H1 (cell line): ENCODE results near the gene GDF9. TPM values are rescaled to one million over a fixed set of nuclear protein-coding genes. Genes with fewer than 3 reads are reported as not detected.

Experiments
- CTCF ChIA-PET: fragments of 300-600 bp; sonication (Branson Sonifier 250); formaldehyde crosslinking; loops from one replicate; lab custom pipeline; 2021; ENCODE audit not compliant: partially characterized antibody; lab: Charles Lee
- POLR2A ChIA-PET: fragments of 300-600 bp; sonication (Branson Sonifier 250); formaldehyde crosslinking; loops from one replicate; lab custom pipeline; 2021; ENCODE audit warnings: inconsistent platforms; ENCODE audit not compliant: partially characterized antibody; lab: Charles Lee
- DNase-seq, 2 experiments: peaks; one replicate each; pipeline versions ENCODE4 v3.0.0 to v3.0.0-alpha.2; 2010 to 2022; ENCODE audit warnings: low spot score in 2 of 2, low read depth in 1 of 2, mixed read lengths in 1 of 2
- FAIRE-seq: peaks from 2 replicates; lab custom pipeline; 2011; peaks lifted over from hg19 to GRCh38; lab: Jason Lieb, UNC
- H2AFZ ChIP-seq: 2 replicates; pipeline ENCODE4 v1.8.1; 2012; ENCODE audit warnings: low read length, inconsistent platforms
- H2AK5ac ChIP-seq: 2 replicates; pipeline ENCODE4 v1.6.1; 2013; ENCODE audit warnings: low read depth, low read length
- H2BK120ac ChIP-seq: replicated peaks from 2 replicates; pipeline ENCODE3; 2013; ENCODE audit warnings: low read depth, low read length, inconsistent platforms
- H2BK12ac ChIP-seq: 2 replicates; pipeline ENCODE4 v1.6.1; 2013; ENCODE audit warnings: low read depth, low read length
- H2BK15ac ChIP-seq: 2 replicates; pipeline ENCODE4 v1.6.1; 2013; ENCODE audit warnings: low read length
- H2BK20ac ChIP-seq: 2 replicates; pipeline ENCODE4 v1.6.1; 2013; ENCODE audit warnings: low read length
- H2BK5ac ChIP-seq: 2 replicates; pipeline ENCODE4 v1.6.1; 2013; ENCODE audit warnings: low read depth, low read length
- H3K14ac ChIP-seq: 2 replicates; pipeline ENCODE4 v1.6.1; 2013; ENCODE audit warnings: inconsistent platforms; ENCODE audit not compliant: insufficient read length
- H3K18ac ChIP-seq: 2 replicates; pipeline ENCODE4 v1.6.1; 2013; ENCODE audit warnings: low read length; ENCODE audit errors: extremely low read depth
- H3K23ac ChIP-seq: 2 replicates; pipeline ENCODE4 v1.6.1; 2013; ENCODE audit warnings: inconsistent platforms; ENCODE audit not compliant: insufficient read length
- H3K23me2 ChIP-seq: 2 replicates; pipeline ENCODE4 v1.6.1; 2013; ENCODE audit warnings: low read depth, low read length
- H3K27ac ChIP-seq: 2 replicates; pipeline ENCODE4 v1.6.1; 2011; ENCODE audit warnings: low read depth, low read length, inconsistent platforms
- H3K27me3 ChIP-seq, 4 experiments: replicated peaks in 1 of 4; 1 replicate in 1 of 4; 2 replicates in 3 of 4; pipeline versions ENCODE4 v1.6.1 to v1.8.1; 2011 to 2013; ENCODE audit warnings: low read length in 3 of 4, mild to moderate bottlenecking in 3 of 4, inconsistent platforms in 2 of 4, mixed read lengths in 2 of 4, moderate library complexity in 1 of 4; ENCODE audit not compliant: control insufficient read depth in 3 of 4, insufficient read depth in 3 of 4; ENCODE audit errors: extremely low read depth in 1 of 4
- H3K36me3 ChIP-seq, 4 experiments: 2 replicates each; pipeline versions ENCODE4 v1.6.1 to v1.8.1; 2011 to 2013; ENCODE audit warnings: mild to moderate bottlenecking in 4 of 4, low read length in 3 of 4, moderate library complexity in 2 of 4, control low read depth in 1 of 4, inconsistent platforms in 1 of 4; ENCODE audit not compliant: insufficient read depth in 4 of 4, control insufficient read depth in 2 of 4
- H3K4ac ChIP-seq: replicated peaks from 2 replicates; pipeline ENCODE3; 2013; ENCODE audit warnings: low read length, low read depth, mixed read lengths, inconsistent platforms; ENCODE audit not compliant: insufficient read length
- H3K4me1 ChIP-seq, 4 experiments: replicated peaks in 1 of 4; 1 replicate in 1 of 4; 2 replicates in 3 of 4; pipeline versions ENCODE4 v1.6.1 to v1.8.1; 2011 to 2013; ENCODE audit warnings: low read length in 3 of 4, inconsistent platforms in 2 of 4, mixed read lengths in 1 of 4; ENCODE audit not compliant: insufficient read depth in 4 of 4, control insufficient read depth in 3 of 4
- H3K4me2 ChIP-seq, 2 experiments: 2 replicates each; pipeline versions ENCODE4 v1.6.1 to v1.8.1; 2011 to 2013; ENCODE audit warnings: low read depth in 2 of 2, low read length in 2 of 2, control low read depth in 1 of 2, inconsistent platforms in 1 of 2, mild to moderate bottlenecking in 1 of 2; ENCODE audit not compliant: insufficient read depth in 1 of 2
- H3K4me3 ChIP-seq, 4 experiments: fragments of 200-600, 300-600 bp in 1 of 4; sonication (generic), shearing (Covaris generic), sonication (Bioruptor Twin) in 1 of 4; 2 replicates each; pipeline versions ENCODE4 v1.5.1 to v1.8.1; 2011 to 2016; ENCODE audit warnings: low read length in 4 of 4, low read depth in 3 of 4, control low read depth in 2 of 4, inconsistent platforms in 2 of 4, mild to moderate bottlenecking in 2 of 4, mixed read lengths in 1 of 4, moderate library complexity in 1 of 4; ENCODE audit not compliant: insufficient read depth in 2 of 4; ENCODE audit errors: extremely low read depth in 1 of 4
- H3K56ac ChIP-seq: replicated peaks from 2 replicates; pipeline ENCODE3; 2013; ENCODE audit warnings: low read depth, mild to moderate bottlenecking, mixed read lengths, low read length, inconsistent platforms; ENCODE audit not compliant: insufficient read length
- H3K79me1 ChIP-seq: 2 replicates; pipeline ENCODE4 v1.6.1; 2013; ENCODE audit warnings: low read depth, low read length, control low read depth
- H3K79me2 ChIP-seq, 2 experiments: 2 replicates each; pipeline versions ENCODE4 v1.6.1 to v1.8.1; 2012 to 2013; ENCODE audit warnings: low read length in 2 of 2, mild to moderate bottlenecking in 2 of 2, inconsistent platforms in 1 of 2; ENCODE audit not compliant: insufficient read depth in 2 of 2, control insufficient read depth in 1 of 2
- H3K9ac ChIP-seq, 4 experiments: replicated peaks in 1 of 4; 1 replicate in 1 of 4; 2 replicates in 3 of 4; pipeline versions ENCODE4 v1.6.1 to v1.8.1; 2011 to 2013; ENCODE audit warnings: low read depth in 3 of 4, low read length in 3 of 4, control low read depth in 2 of 4, mild to moderate bottlenecking in 2 of 4, moderate library complexity in 2 of 4, inconsistent platforms in 1 of 4; ENCODE audit errors: extremely low read depth in 1 of 4
- H3K9me3 ChIP-seq, 2 experiments: 2 replicates each; pipeline versions ENCODE4 v1.6.1 to v1.8.1; 2012 to 2013; ENCODE audit warnings: mild to moderate bottlenecking in 2 of 2, moderate library complexity in 2 of 2, control low read depth in 1 of 2, inconsistent platforms in 1 of 2, low read depth in 1 of 2, low read length in 1 of 2, mixed read lengths in 1 of 2; ENCODE audit not compliant: insufficient read depth in 2 of 2
- H4K20me1 ChIP-seq, 2 experiments: replicated peaks in 1 of 2; 2 replicates each; pipeline versions ENCODE3 to v1.8.1; 2011 to 2013; ENCODE audit warnings: inconsistent platforms in 2 of 2, low read length in 2 of 2, mild to moderate bottlenecking in 1 of 2; ENCODE audit not compliant: insufficient read depth in 2 of 2, control insufficient read depth in 1 of 2
- H4K5ac ChIP-seq: 2 replicates; pipeline ENCODE4 v1.6.1; 2013; ENCODE audit warnings: low read length, low read depth, mixed read lengths, inconsistent platforms; ENCODE audit not compliant: insufficient read length
- H4K8ac ChIP-seq: 2 replicates; pipeline ENCODE4 v1.8.0; 2013; ENCODE audit warnings: mild to moderate bottlenecking, moderate library complexity, low read length, inconsistent platforms; ENCODE audit not compliant: insufficient read depth; ENCODE audit errors: extremely low read depth
- H4K91ac ChIP-seq: replicated peaks from 2 replicates; pipeline ENCODE3; 2013; ENCODE audit warnings: low read length, mixed read lengths, inconsistent platforms; ENCODE audit not compliant: insufficient read length
- POLR2AphosphoS5 ChIP-seq: IDR thresholded peaks from 2 replicates; pipeline ENCODE4 v1.6.1; 2011; ENCODE audit warnings: low read depth, low read length
- WGBS, 2 experiments: shearing (Covaris generic) in 1 of 2; methylation state at CpG; one replicate each; pipeline versions ENCODE4 v1.1.6 to v1.1.7; 2013 to 2015; ENCODE audit warnings: low lambda C conversion rate in 2 of 2, mixed read lengths in 2 of 2, inconsistent platforms in 1 of 2, low coverage in 1 of 2, missing lambda C conversion rate in 1 of 2; ENCODE audit not compliant: insufficient replicate concordance in 2 of 2, insufficient coverage in 1 of 2, insufficient read length in 1 of 2; ENCODE audit errors: extremely low coverage in 1 of 2, missing lambda C conversion rate in 1 of 2; 5-methylcytosine and 5-hydroxymethylcytosine counted together
- polyA plus RNA-seq, 7 experiments: library from polyadenylated mRNA; depleted of rRNA in 3 of 7; stranded (reverse) in 5 of 7; unstranded in 2 of 7; fragments of >200 nt in 5 of 7; fragments of 200-250 nt in 2 of 7; gene quantifications; 1 replicate in 5 of 7; 2 replicates in 1 of 7; 4 replicates in 1 of 7; pipeline versions ENCODE4 v1.2.1 to v1.2.3, GENCODE V29; 2011 to 2013; ENCODE audit warnings: missing spikeins in 2 of 7, mixed read lengths in 2 of 7
- total RNA-seq: library from RNA; stranded (reverse); fragmentation: NEBNext Ultra II Directional; extraction: Animal tissue kit (Norgen Biotek cat#: 25700); gene quantifications from 2 replicates; pipeline ENCODE4 v1.2.1, GENCODE V29; 2021

GDF9 gene
- total and polyA plus RNA-seq, 2 of the 8 experiments (the other 6 are each of a cell fraction or from before 2014, with no cell fraction given), result 0.14 TPM; not detected in 1

DNA sequence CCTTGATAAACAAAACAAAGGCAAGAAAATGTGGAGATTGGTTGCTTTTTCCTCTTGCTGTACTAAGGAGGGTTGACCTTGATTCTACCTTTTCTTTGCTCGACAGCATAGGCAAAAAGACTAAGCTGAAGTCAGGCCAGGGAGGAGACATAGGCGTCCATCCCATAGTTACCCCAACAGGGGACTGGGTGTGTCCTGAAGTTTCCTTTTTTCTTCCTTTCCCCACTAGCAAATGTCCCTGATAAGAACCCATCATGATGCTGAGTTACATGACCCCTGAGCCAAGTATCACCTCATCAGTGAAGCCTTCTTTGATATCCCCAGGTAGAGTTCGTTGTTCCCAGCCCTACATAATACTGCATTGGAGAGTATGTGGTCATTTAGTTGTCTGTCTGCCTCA, 26.0 kb downstream of the GDF9 start:
- Histone ChIP-seq H2AK5ac (no peak overlapping the region), H4K91ac (no peak overlapping the region), H3K27ac (no peak overlapping the region), H4K8ac (no peak overlapping the region), H3K4me1 (no peaks in the 10 kb centered on the region), H3K56ac (no peak overlapping the region), H2BK5ac (no peak overlapping the region), H2BK120ac (no peak overlapping the region), H2BK15ac (no peak overlapping the region), H3K4me2 (no peak overlapping the region), H3K9me3 (no peaks in the 10 kb centered on the region), H3K9ac (no peak overlapping the region), H3K18ac (no peak overlapping the region), H3K4ac (no peak overlapping the region), H3K14ac (no peak overlapping the region), H2BK20ac (no peak overlapping the region), H3K79me2 (no peaks in the 10 kb centered on the region), H3K23ac (no peak overlapping the region), H2BK12ac (no peak overlapping the region), H3K36me3 (no peaks in the 10 kb centered on the region)
- CTCF ChIA-PET, result interaction anchor here (2.8 to 25.6 kb wide), 2 partner anchors 10 to 22 kb away, joined by 10 to 465 read pairs; partner anchors contain the start of genes GDF9, LEAP2, SHROOM1 and UQCRQ
- POLR2A ChIA-PET, result interaction anchor here (1.7 kb wide), 1 partner anchor 12 kb away, joined by 3 read pairs; no protein-coding TSS in a partner anchor
- WGBS, 2 experiments, result 78% methylated on average over 3 of the region's 3 CpGs; no CpG with 5 or more reads in 1 of the 2 experiments
- no peak for FAIRE-seq
- DNase-seq, result no peak
- TF ChIP-seq POLR2AphosphoS5, result no peak
- TF ChIP-seq, all 59 proteins: peak for 0
- Histone ChIP-seq H3K4me3 (no peak overlapping the region), H2AFZ (no peak overlapping the region), H4K20me1 (no peaks in the 10 kb centered on the region), H4K5ac (no peak overlapping the region), H3K79me1 (no peaks in the 10 kb centered on the region), H3K23me2 (no peaks in the 10 kb centered on the region), H3K27me3 (no peaks in the 10 kb centered on the region)
